ENCODE results near the gene SLC45A1. TPM values are rescaled to one million over a fixed set of nuclear protein-coding genes. Genes with fewer than 3 reads are reported as not detected.
A peak's percentile ranks its signal among the peaks of the same experiment; 100 is the strongest.

The SLC45A1 gene
- polyA plus RNA-seq, 1 donor (not counting 4 experiments of a cell fraction or from before 2014, with no cell fraction given) = 0.14 TPM

- no peak for TF ChIP-seq EZH2 (IDR thresholded peaks at IDR 0.05; ENCODE audit: low read length)
- TF ChIP-seq, protein P1, sequence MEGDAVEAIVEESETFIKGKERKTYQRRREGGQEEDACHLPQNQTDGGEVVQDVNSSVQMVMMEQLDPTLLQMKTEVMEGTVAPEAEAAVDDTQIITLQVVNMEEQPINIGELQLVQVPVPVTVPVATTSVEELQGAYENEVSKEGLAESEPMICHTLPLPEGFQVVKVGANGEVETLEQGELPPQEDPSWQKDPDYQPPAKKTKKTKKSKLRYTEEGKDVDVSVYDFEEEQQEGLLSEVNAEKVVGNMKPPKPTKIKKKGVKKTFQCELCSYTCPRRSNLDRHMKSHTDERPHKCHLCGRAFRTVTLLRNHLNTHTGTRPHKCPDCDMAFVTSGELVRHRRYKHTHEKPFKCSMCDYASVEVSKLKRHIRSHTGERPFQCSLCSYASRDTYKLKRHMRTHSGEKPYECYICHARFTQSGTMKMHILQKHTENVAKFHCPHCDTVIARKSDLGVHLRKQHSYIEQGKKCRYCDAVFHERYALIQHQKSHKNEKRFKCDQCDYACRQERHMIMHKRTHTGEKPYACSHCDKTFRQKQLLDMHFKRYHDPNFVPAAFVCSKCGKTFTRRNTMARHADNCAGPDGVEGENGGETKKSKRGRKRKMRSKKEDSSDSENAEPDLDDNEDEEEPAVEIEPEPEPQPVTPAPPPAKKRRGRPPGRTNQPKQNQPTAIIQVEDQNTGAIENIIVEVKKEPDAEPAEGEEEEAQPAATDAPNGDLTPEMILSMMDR (optimal IDR thresholded peaks at IDR 0.05 in 1 of 3, IDR thresholded peaks at IDR 0.05 in 1 of 3, conservative IDR thresholded peaks at IDR 0.05 in 1 of 3; ENCODE audit: extremely low read depth in 1 of 3, insufficient read depth in 2 of 3, low read length in 3 of 3) = no peak
- no peaks in the 10 kb centered on the region for H4K20me1 ChIP-seq (ENCODE audit: control insufficient read depth, extremely low read depth, insufficient read depth, low read length)
- peak overlapping the region; percentile 8 for H3K4me2 ChIP-seq (ENCODE audit: control insufficient read depth, extremely low read depth, insufficient read depth, low read depth, low read length)
- FAIRE-seq = peak; percentile 51
- no peak overlapping the region for H3K9ac ChIP-seq (ENCODE audit: control insufficient read depth, extremely low read depth, insufficient read depth, low read length)
- H3K4me3 ChIP-seq (ENCODE audit: control insufficient read depth in 2 of 3, extremely low read depth in 1 of 3, insufficient read depth in 2 of 3, low read depth in 1 of 3, low read length in 3 of 3) = no peak overlapping the region
- no peaks in the 10 kb centered on the region for H3K9me1 ChIP-seq (ENCODE audit: control insufficient read depth, extremely low read depth, insufficient read depth, low read length)
- H2AFZ ChIP-seq (ENCODE audit: control insufficient read depth, low read length) = no peak overlapping the region
- no peaks in the 10 kb centered on the region for H3K9me3 ChIP-seq (ENCODE audit: control insufficient read depth, low read depth, low read length)
- H3K4me1 ChIP-seq (ENCODE audit: control insufficient read depth, extremely low read depth, insufficient read depth, low read length) = peaks cover 12% of the 10 kb centered on the region
- no peak for DNase-seq (ENCODE audit: low read depth, low spot score)
- dilution Hi-C loops (cut with MboI; ENCODE audit: extremely low pct_ligation_motif_present, low sequenced_read_pairs) = no loop called here
- H3K79me2 ChIP-seq (ENCODE audit: control insufficient read depth, insufficient read depth, low read length) = no peaks in the 10 kb centered on the region
- no peaks in the 10 kb centered on the region for H3K36me3 ChIP-seq (ENCODE audit: control insufficient read depth in 2 of 2, extremely low read depth in 1 of 2, insufficient read depth in 2 of 2, low read length in 2 of 2)
- no peaks in the 10 kb centered on the region for H3K27me3 ChIP-seq (ENCODE audit: control insufficient read depth, extremely low read depth, insufficient read depth, low read length)
- no peak overlapping the region for H3K27ac ChIP-seq (ENCODE audit: control insufficient read depth, insufficient read depth, low read length)
Measured at GRCh38 chr1:8343464-8344001, 25.6 kb downstream of the SLC45A1 start.

DNA sequence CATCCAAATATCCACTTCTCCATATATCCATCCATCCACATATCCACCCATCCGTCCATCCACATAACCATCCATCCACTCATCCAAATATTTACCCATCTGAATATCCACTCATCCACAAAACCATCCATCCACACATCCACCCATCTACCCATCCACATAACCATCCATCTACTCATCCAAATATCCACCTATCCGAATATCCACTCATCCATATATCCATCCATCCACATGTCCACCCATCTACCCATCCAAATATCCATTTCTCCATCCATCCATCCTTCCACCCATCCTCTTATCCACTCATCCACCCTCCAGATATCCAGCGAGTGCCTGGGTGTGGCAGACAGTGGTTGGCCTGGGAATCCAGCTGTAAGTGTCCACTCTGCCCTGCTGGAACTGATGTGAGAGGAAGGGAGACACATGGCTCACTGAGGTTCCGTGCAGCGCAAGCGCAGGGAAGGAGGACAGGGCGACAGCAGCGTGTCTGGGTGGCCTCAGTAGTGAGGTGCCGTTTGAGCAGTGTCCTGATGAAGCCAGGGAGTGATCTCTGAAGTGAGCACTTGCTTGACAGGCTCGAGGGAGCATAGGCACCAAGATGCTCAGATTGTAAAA lies 27.1 kb downstream of the SLC45A1 start:
- H3K9me3 ChIP-seq (ENCODE audit: control insufficient read depth, low read depth, low read length) = no peaks in the 10 kb centered on the region
- H3K9me1 ChIP-seq (ENCODE audit: control insufficient read depth, extremely low read depth, insufficient read depth, low read length) = no peaks in the 10 kb centered on the region
- H3K79me2 ChIP-seq (ENCODE audit: control insufficient read depth, insufficient read depth, low read length) = no peaks in the 10 kb centered on the region
- FAIRE-seq = no peak
- no peak overlapping the region for H3K4me3 ChIP-seq (ENCODE audit: control insufficient read depth in 2 of 3, extremely low read depth in 1 of 3, insufficient read depth in 2 of 3, low read depth in 1 of 3, low read length in 3 of 3)
- no peaks in the 10 kb centered on the region for H3K36me3 ChIP-seq (ENCODE audit: control insufficient read depth in 2 of 2, extremely low read depth in 1 of 2, insufficient read depth in 2 of 2, low read length in 2 of 2)
- H3K27ac ChIP-seq (ENCODE audit: control insufficient read depth, insufficient read depth, low read length) = no peak overlapping the region
- no peak overlapping the region for H2AFZ ChIP-seq (ENCODE audit: control insufficient read depth, low read length)
- peaks cover 14% of the 10 kb centered on the region for H3K4me1 ChIP-seq (ENCODE audit: control insufficient read depth, extremely low read depth, insufficient read depth, low read length)
- no peak overlapping the region for H3K4me2 ChIP-seq (ENCODE audit: control insufficient read depth, extremely low read depth, insufficient read depth, low read depth, low read length)
- H4K20me1 ChIP-seq (ENCODE audit: control insufficient read depth, extremely low read depth, insufficient read depth, low read length) = peaks cover 3% of the 10 kb centered on the region
- no peaks in the 10 kb centered on the region for H3K27me3 ChIP-seq (ENCODE audit: control insufficient read depth, extremely low read depth, insufficient read depth, low read length)
- TF ChIP-seq EZH2 (IDR thresholded peaks at IDR 0.05; ENCODE audit: low read length) = no peak
- TF ChIP-seq, protein P1 (optimal IDR thresholded peaks at IDR 0.05 in 1 of 3, IDR thresholded peaks at IDR 0.05 in 1 of 3, conservative IDR thresholded peaks at IDR 0.05 in 1 of 3; ENCODE audit: extremely low read depth in 1 of 3, insufficient read depth in 2 of 3, low read length in 3 of 3) = no peak
- dilution Hi-C loops (cut with MboI; ENCODE audit: extremely low pct_ligation_motif_present, low sequenced_read_pairs) = no loop called here
- H3K9ac ChIP-seq (ENCODE audit: control insufficient read depth, extremely low read depth, insufficient read depth, low read length) = no peak overlapping the region
- no peak for DNase-seq (ENCODE audit: low read depth, low spot score)
